ENCODE results near the gene CPED1. TPM values are rescaled to one million over a fixed set of nuclear protein-coding genes. Genes with fewer than 3 reads are reported as not detected.
A peak's percentile ranks its signal among the peaks of the same experiment; 100 is the strongest.

Gene CPED1
- total RNA-seq, 1 donor from 2014 or later = not detected

- Mint-ChIP-seq H3K27me3 (ENCODE audit: insufficient read depth, low read depth) (peaks cover 2% of the 10 kb centered on the region), H3K36me3 (no peaks in the 10 kb centered on the region), H3K9me3 (no peaks in the 10 kb centered on the region), H3K4me3 (no peak overlapping the region), H3K4me1 (peaks cover 5% of the 10 kb centered on the region), H3K27ac (no peak overlapping the region)
- Histone ChIP-seq H3K36me3 (no peaks in the 10 kb centered on the region), H3K4me3 (no peak overlapping the region), H3F3A (ENCODE audit: low read depth) (no peaks in the 10 kb centered on the region), H4K20me1 (ENCODE audit: low read depth) (no peaks in the 10 kb centered on the region), H3K27ac (no peak overlapping the region), H3K9ac (no peak overlapping the region), H3K27me3 (no peaks in the 10 kb centered on the region), H3K4me1 (no peaks in the 10 kb centered on the region), H3K4me2 (no peak overlapping the region), H3K79me2 (ENCODE audit: low read depth) (no peaks in the 10 kb centered on the region), H3K9me3 (ENCODE audit: low read depth) (no peaks in the 10 kb centered on the region), H2AFZ (replicated peaks) (no peak overlapping the region)
- DNase-seq (ENCODE audit: low spot score) = no peak
- TF ChIP-seq EZH2 (IDR thresholded peaks at IDR 0.05) = no peak
- TF ChIP-seq CTCF (IDR thresholded peaks at IDR 0.05) = no peak
- no peak for TF ChIP-seq EZH2phosphoT487 (IDR thresholded peaks at IDR 0.05)
Measured at GRCh38 chr7:121079425-121080169, 91.1 kb downstream of the CPED1 start.

GRCh38 chr7:121080257-121080912 is 91.9 kb downstream of the CPED1 start:
- Histone ChIP-seq H3K4me1 (no peaks in the 10 kb centered on the region), H3K27me3 (no peaks in the 10 kb centered on the region), H2AFZ (replicated peaks) (peak overlapping the region; percentile 2), H3K27ac (no peak overlapping the region), H3K36me3 (no peaks in the 10 kb centered on the region), H3K79me2 (ENCODE audit: low read depth) (no peaks in the 10 kb centered on the region), H3K9me3 (ENCODE audit: low read depth) (no peaks in the 10 kb centered on the region), H3F3A (ENCODE audit: low read depth) (no peaks in the 10 kb centered on the region), H3K9ac (no peak overlapping the region), H3K4me3 (no peak overlapping the region), H4K20me1 (ENCODE audit: low read depth) (no peaks in the 10 kb centered on the region), H3K4me2 (no peak overlapping the region)
- Mint-ChIP-seq H3K27ac (no peak overlapping the region), H3K36me3 (no peaks in the 10 kb centered on the region), H3K27me3 (ENCODE audit: insufficient read depth, low read depth) (peaks cover 2% of the 10 kb centered on the region), H3K4me3 (no peak overlapping the region), H3K4me1 (peaks cover 4% of the 10 kb centered on the region), H3K9me3 (no peaks in the 10 kb centered on the region)
- TF ChIP-seq EZH2phosphoT487 (IDR thresholded peaks at IDR 0.05) (no peak), EZH2 (IDR thresholded peaks at IDR 0.05) (no peak), CTCF (IDR thresholded peaks at IDR 0.05) (no peak)
- no peak for DNase-seq (ENCODE audit: low spot score)

- H4K20me1 ChIP-seq (ENCODE audit: low read depth) = no peaks in the 10 kb centered on the region
- Mint-ChIP-seq H3K27ac (no peak overlapping the region), H3K4me1 (peaks cover 4% of the 10 kb centered on the region), H3K4me3 (no peak overlapping the region), H3K27me3 (ENCODE audit: insufficient read depth, low read depth) (peaks cover 2% of the 10 kb centered on the region), H3K9me3 (no peaks in the 10 kb centered on the region), H3K36me3 (no peaks in the 10 kb centered on the region)
- no peak for DNase-seq (ENCODE audit: low spot score)
- H3K4me1 ChIP-seq = no peaks in the 10 kb centered on the region
- H3K9ac ChIP-seq = no peak overlapping the region
- H3F3A ChIP-seq (ENCODE audit: low read depth) = no peaks in the 10 kb centered on the region
- H3K4me3 ChIP-seq = no peak overlapping the region
- no peaks in the 10 kb centered on the region for H3K36me3 ChIP-seq
- TF ChIP-seq CTCF (IDR thresholded peaks at IDR 0.05) (no peak), EZH2 (IDR thresholded peaks at IDR 0.05) (no peak), EZH2phosphoT487 (IDR thresholded peaks at IDR 0.05) (no peak)
- peak overlapping the region; percentile 2 for H2AFZ ChIP-seq (replicated peaks)
- no peaks in the 10 kb centered on the region for H3K27me3 ChIP-seq
- no peak overlapping the region for H3K4me2 ChIP-seq
- no peaks in the 10 kb centered on the region for H3K9me3 ChIP-seq (ENCODE audit: low read depth)
- no peaks in the 10 kb centered on the region for H3K79me2 ChIP-seq (ENCODE audit: low read depth)
- H3K27ac ChIP-seq = no peak overlapping the region
Measured at GRCh38 chr7:121080913-121081326, 92.4 kb downstream of the CPED1 start.
